ENCODE measurements around the gene ENGASE.

ENGASE gene

DNA sequence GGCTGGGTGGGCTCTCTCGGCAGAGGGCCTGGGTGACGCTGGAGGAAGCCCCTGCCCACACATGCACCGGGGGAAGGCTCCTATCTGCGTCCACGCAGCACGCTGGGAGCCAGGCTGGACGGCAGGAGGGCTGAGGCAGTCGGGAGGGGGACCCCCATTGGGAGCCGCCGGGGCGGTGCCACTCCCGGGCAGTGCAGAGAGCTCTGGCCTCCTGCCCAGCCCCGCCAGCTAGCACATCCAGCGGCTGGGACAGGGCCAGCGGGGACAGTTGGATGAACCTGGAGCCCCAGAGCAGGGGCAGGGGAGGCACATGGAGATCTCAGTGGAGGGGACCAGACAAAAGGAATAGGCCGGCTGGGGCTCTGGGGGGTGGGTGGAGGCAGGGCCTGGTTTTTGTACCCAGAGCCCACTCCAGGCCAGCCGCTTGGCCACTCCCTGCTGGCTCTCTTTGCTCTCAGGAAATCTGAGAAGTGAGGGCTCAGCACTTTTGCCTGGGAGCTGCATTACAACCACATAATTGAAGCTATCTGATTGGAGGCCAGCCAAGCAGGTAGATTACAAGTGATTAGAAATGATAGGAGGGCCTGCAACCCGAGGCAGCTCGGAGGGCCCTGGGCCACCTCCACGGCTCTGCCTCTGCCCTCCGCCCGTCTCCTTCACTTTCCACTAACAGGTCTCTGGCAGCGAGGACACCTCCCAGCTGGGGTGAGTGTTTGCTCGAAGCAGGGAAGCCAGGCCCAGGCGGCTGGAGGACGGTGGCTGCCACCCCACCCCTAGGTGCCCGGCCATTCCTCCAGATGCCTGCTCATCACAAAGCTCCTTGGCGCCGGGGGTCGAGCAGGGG lies 40.1 kb downstream of the ENGASE start:
- TF ChIP-seq SIN3A (IDR thresholded peaks at IDR 0.05; ENCODE audit: borderline replicate concordance, insufficient read depth, low read length), result no peak
- TF ChIP-seq POLR2AphosphoS5 (IDR thresholded peaks at IDR 0.05; ENCODE audit: low read depth, low read length), result no peak
- TF ChIP-seq, protein P1, sequence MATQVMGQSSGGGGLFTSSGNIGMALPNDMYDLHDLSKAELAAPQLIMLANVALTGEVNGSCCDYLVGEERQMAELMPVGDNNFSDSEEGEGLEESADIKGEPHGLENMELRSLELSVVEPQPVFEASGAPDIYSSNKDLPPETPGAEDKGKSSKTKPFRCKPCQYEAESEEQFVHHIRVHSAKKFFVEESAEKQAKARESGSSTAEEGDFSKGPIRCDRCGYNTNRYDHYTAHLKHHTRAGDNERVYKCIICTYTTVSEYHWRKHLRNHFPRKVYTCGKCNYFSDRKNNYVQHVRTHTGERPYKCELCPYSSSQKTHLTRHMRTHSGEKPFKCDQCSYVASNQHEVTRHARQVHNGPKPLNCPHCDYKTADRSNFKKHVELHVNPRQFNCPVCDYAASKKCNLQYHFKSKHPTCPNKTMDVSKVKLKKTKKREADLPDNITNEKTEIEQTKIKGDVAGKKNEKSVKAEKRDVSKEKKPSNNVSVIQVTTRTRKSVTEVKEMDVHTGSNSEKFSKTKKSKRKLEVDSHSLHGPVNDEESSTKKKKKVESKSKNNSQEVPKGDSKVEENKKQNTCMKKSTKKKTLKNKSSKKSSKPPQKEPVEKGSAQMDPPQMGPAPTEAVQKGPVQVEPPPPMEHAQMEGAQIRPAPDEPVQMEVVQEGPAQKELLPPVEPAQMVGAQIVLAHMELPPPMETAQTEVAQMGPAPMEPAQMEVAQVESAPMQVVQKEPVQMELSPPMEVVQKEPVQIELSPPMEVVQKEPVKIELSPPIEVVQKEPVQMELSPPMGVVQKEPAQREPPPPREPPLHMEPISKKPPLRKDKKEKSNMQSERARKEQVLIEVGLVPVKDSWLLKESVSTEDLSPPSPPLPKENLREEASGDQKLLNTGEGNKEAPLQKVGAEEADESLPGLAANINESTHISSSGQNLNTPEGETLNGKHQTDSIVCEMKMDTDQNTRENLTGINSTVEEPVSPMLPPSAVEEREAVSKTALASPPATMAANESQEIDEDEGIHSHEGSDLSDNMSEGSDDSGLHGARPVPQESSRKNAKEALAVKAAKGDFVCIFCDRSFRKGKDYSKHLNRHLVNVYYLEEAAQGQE (IDR thresholded peaks at IDR 0.05; ENCODE audit: insufficient read depth in 1 of 2, low read depth in 2 of 2, low read length in 2 of 2), result no peak
- no peak for TF ChIP-seq TAF1 (IDR thresholded peaks at IDR 0.05; ENCODE audit: borderline replicate concordance, insufficient read depth, low read length)
- TF ChIP-seq FOXP2 (optimal IDR thresholded peaks at IDR 0.05; ENCODE audit: borderline replicate concordance, extremely low read depth, extremely low read length, insufficient read depth), result no peak

DNA sequence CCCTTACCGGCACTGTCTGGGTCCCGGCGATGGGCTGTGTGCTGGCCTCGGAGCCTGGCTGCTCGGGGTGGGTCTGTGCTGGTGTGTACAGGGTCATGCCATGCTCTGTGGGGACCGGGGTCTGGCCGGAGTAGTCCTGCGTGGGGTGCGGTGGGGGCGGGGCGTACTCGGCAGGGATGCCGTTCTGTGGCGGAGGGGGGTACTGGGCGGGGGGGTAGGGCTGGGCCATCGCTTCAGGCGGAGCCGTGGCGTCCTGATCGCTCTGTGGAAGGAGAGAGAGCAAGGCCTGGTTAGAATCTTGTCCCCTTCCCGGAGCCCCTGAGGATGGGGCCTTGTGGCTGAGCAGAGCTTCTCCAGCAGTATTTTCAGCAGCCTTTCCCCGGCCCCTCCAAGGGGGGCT lies 40.9 kb downstream of the ENGASE start:
- no peak for TF ChIP-seq TAF1 (IDR thresholded peaks at IDR 0.05; ENCODE audit: borderline replicate concordance, insufficient read depth, low read length)
- no peak for TF ChIP-seq SIN3A (IDR thresholded peaks at IDR 0.05; ENCODE audit: borderline replicate concordance, insufficient read depth, low read length)
- TF ChIP-seq, protein P1 (IDR thresholded peaks at IDR 0.05; ENCODE audit: insufficient read depth in 1 of 2, low read depth in 2 of 2, low read length in 2 of 2), result no peak
- TF ChIP-seq FOXP2 (optimal IDR thresholded peaks at IDR 0.05; ENCODE audit: borderline replicate concordance, extremely low read depth, extremely low read length, insufficient read depth), result no peak
- no peak for TF ChIP-seq POLR2AphosphoS5 (IDR thresholded peaks at IDR 0.05; ENCODE audit: low read depth, low read length)

- no peak for TF ChIP-seq SIN3A (IDR thresholded peaks at IDR 0.05; ENCODE audit: borderline replicate concordance, insufficient read depth, low read length)
- no peak for TF ChIP-seq POLR2AphosphoS5 (IDR thresholded peaks at IDR 0.05; ENCODE audit: low read depth, low read length)
- TF ChIP-seq, protein P1 (IDR thresholded peaks at IDR 0.05; ENCODE audit: insufficient read depth in 1 of 2, low read depth in 2 of 2, low read length in 2 of 2), result no peak
- TF ChIP-seq FOXP2 (optimal IDR thresholded peaks at IDR 0.05; ENCODE audit: borderline replicate concordance, extremely low read depth, extremely low read length, insufficient read depth), result no peak
- no peak for TF ChIP-seq TAF1 (IDR thresholded peaks at IDR 0.05; ENCODE audit: borderline replicate concordance, insufficient read depth, low read length)
Measured at GRCh38 chr17:79116575-79117368, 42.1 kb downstream of the ENGASE start.

DNA sequence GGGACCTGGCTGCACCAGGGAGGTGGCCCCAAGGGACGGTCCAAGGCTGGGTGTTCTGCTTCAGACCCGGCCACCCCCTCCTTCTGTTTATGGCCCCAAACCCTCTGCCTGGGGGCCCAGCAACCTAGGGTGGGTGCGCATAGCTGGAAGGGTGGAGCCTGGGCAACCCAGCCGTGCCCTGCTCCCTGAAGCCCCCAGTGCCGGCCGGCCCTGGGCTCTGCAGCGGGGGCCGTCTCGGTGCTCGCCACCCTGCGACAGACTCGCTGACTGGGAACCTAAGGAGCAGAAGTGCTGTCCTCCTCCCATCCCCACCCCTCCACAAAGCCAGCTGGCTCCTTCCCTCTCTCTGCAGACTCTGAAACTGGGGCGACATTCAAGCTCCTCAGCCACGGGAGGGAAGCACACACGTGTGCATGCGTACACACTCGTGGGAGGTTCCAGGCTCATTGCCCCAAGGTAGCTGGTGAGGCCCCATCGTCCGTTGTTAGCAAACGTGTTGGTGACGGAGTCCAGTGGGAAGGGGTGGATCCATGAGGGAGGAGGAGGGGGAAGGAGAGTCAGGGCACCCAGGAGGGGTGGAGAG lies 43.4 kb downstream of the ENGASE start:
- TF ChIP-seq, protein P1 (IDR thresholded peaks at IDR 0.05; ENCODE audit: insufficient read depth in 1 of 2, low read depth in 2 of 2, low read length in 2 of 2), result no peak
- TF ChIP-seq SIN3A (IDR thresholded peaks at IDR 0.05; ENCODE audit: borderline replicate concordance, insufficient read depth, low read length) (no peak), TAF1 (IDR thresholded peaks at IDR 0.05; ENCODE audit: borderline replicate concordance, insufficient read depth, low read length) (no peak), FOXP2 (optimal IDR thresholded peaks at IDR 0.05; ENCODE audit: borderline replicate concordance, extremely low read depth, extremely low read length, insufficient read depth) (no peak), POLR2AphosphoS5 (IDR thresholded peaks at IDR 0.05; ENCODE audit: low read depth, low read length) (no peak)
